ENCODE data around the gene HIVEP1. TPM values are rescaled to one million over a fixed set of nuclear protein-coding genes. Genes with fewer than 3 reads are reported as not detected.

Gene HIVEP1
- total RNA-seq, 4 donors from 2014 or later: 14.9 to 30.6 (median 22.2) TPM

DNA sequence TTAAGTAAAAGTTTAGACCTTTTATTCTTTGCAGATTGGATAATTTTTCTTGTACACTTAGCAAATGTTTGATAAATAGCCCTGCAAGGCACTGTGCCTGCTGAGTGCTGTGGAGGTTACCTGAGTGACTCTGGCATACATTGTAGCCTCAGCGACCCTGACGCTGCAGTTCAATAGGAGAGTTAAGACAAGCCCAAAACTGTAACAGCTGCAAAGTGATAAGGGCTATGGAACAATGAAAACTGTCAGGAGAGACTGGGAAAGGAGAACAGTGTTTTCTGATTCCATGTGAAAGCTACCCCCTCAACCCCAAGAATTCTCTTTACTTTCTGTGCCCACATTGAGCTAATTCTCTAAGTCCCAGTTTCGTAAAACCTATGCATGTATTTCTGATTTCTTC lies 22.2 kb downstream of the HIVEP1 start:
- WGBS, 2 donors: 73 to 74% methylated on average over 3 of the region's 3 CpGs
- Histone ChIP-seq H3K4me3 (no peak overlapping the region), H3K4me1 (peaks cover 4 to 19% (median 9%) of the 10 kb centered on the region in 4 donors), H3K36me3 (peaks cover 0 to 16% (median 0%) of the 10 kb centered on the region in 3 donors), H3K27ac (no peak overlapping the region), H3K9me3 (peaks cover 0 to 16% (median 6%) of the 10 kb centered on the region in 4 donors), H3K27me3 (no peaks in the 10 kb centered on the region)
- DNase-seq (ENCODE audit: low spot score in 2 of 2): no peak
- no peak for TF ChIP-seq CTCF (IDR thresholded peaks at IDR 0.05)
- TF ChIP-seq POLR2A (IDR thresholded peaks at IDR 0.05): no peak
- TF ChIP-seq EP300 (IDR thresholded peaks at IDR 0.05): no peak

- no peak for DNase-seq (ENCODE audit: low spot score in 2 of 2)
- Histone ChIP-seq H3K4me1 (peaks cover 4 to 24% (median 9%) of the 10 kb centered on the region in 4 donors), H3K4me3 (no peak overlapping the region), H3K27me3 (no peaks in the 10 kb centered on the region), H3K27ac (no peak overlapping the region), H3K36me3 (peaks cover 0 to 12% (median 0%) of the 10 kb centered on the region in 3 donors), H3K9me3 (peaks cover 0 to 11% (median 4%) of the 10 kb centered on the region in 4 donors)
- TF ChIP-seq EP300 (IDR thresholded peaks at IDR 0.05) (no peak), CTCF (IDR thresholded peaks at IDR 0.05) (no peak), POLR2A (IDR thresholded peaks at IDR 0.05) (no peak)
- WGBS, 2 donors: 70 to 80% methylated on average over 5 of the region's 5 CpGs
Observed at GRCh38 chr6:12034837-12035236, 22.7 kb downstream of the HIVEP1 start.

GRCh38 chr6:12036766-12037165 lies 24.7 kb downstream of the HIVEP1 start:
- H3K27ac ChIP-seq: no peak overlapping the region
- H3K36me3 ChIP-seq: peaks cover 0 to 1% (median 0%) of the 10 kb centered on the region in 3 donors
- H3K4me1 ChIP-seq: peaks cover 4 to 24% (median 9%) of the 10 kb centered on the region in 4 donors
- TF ChIP-seq POLR2A (IDR thresholded peaks at IDR 0.05) (no peak), CTCF (IDR thresholded peaks at IDR 0.05) (no peak), EP300 (IDR thresholded peaks at IDR 0.05) (no peak)
- no peak overlapping the region for H3K4me3 ChIP-seq
- WGBS, 2 donors: 90 to 94% methylated on average over 8 of the region's 8 CpGs
- no peaks in the 10 kb centered on the region for H3K9me3 ChIP-seq
- H3K27me3 ChIP-seq: no peaks in the 10 kb centered on the region
- DNase-seq (ENCODE audit: low spot score in 2 of 2): no peak

DNA sequence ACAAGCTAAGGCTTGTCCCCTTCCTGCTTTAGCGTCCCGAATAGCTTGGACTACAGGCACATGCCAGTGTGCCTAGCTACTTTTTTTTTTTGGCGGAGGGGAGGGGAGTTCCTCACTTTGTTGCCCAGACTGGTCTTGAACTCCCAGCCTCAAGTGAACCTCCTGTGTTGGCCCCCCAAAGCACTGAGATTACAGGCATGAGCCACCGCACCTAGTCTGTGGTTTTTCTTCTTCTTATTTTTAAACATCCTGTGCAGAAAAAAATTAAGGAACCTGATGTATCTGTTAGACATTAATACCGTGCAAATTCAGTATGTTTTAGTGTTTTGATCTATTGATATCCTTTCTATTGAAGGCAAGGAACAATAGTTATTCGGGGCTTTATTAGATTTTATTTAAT lies 25.7 kb downstream of the HIVEP1 start:
- 70 to 75% methylated on average over 6 of the region's 6 CpGs for whole genome bisulfite sequencing, 2 donors
- H3K27ac ChIP-seq: no peak overlapping the region
- DNase-seq (ENCODE audit: low spot score in 2 of 2): no peak
- peaks cover 4 to 24% (median 9%) of the 10 kb centered on the region in 4 donors for H3K4me1 ChIP-seq
- TF ChIP-seq EP300 (IDR thresholded peaks at IDR 0.05) (no peak), POLR2A (IDR thresholded peaks at IDR 0.05) (no peak), CTCF (IDR thresholded peaks at IDR 0.05) (no peak)
- H3K9me3 ChIP-seq: no peaks in the 10 kb centered on the region
- H3K36me3 ChIP-seq: no peaks in the 10 kb centered on the region
- H3K4me3 ChIP-seq: no peak overlapping the region
- H3K27me3 ChIP-seq: no peaks in the 10 kb centered on the region

GRCh38 chr6:12039540-12040459 lies 27.7 kb downstream of the HIVEP1 start:
- WGBS, 2 donors: 74 to 79% methylated on average over 12 of the region's 12 CpGs
- no peak overlapping the region for H3K4me3 ChIP-seq
- H3K4me1 ChIP-seq: peaks cover 0 to 12% (median 5%) of the 10 kb centered on the region in 4 donors
- H3K9me3 ChIP-seq: no peaks in the 10 kb centered on the region
- H3K27me3 ChIP-seq: no peaks in the 10 kb centered on the region
- TF ChIP-seq CTCF (IDR thresholded peaks at IDR 0.05) (no peak), EP300 (IDR thresholded peaks at IDR 0.05) (no peak), POLR2A (IDR thresholded peaks at IDR 0.05) (no peak)
- no peaks in the 10 kb centered on the region for H3K36me3 ChIP-seq
- no peak for DNase-seq (ENCODE audit: low spot score in 2 of 2)
- H3K27ac ChIP-seq: no peak overlapping the region
